K562 (cell line): Measurements from ENCODE around the gene PDE6D. TPM values are rescaled to one million over a fixed set of nuclear protein-coding genes. Genes with fewer than 3 reads are reported as not detected.

Experiments used
- ARID1B ChIP-seq: fragments of 450-650 bp; IDR thresholded peaks from 2 replicates; pipeline ENCODE4 v1.6.1; 2016; ENCODE audit warnings: antibody characterized with exemption, mild to moderate bottlenecking, inconsistent platforms
- BHLHE40 ChIP-seq: IDR thresholded peaks from 2 replicates; pipeline ENCODE4 v1.6.1; 2011; ENCODE audit warnings: low read length, improper control_type of control experiment
- BRD9 ChIP-seq: fragments of 450-650 bp; IDR thresholded peaks from 2 replicates; pipeline ENCODE4 v1.6.1; 2018; ENCODE audit warnings: low read depth; ENCODE audit not compliant: partially characterized antibody
- CEBPB ChIP-seq: fragments of 450-650 bp; IDR thresholded peaks from 2 replicates; pipeline ENCODE4 v1.6.1; 2016; ENCODE audit warnings: missing genetic modification characterization, missing compliant biosample characterization
- ESRRB ChIP-seq: fragments of 250-450 bp; sonication (Bioruptor Pico); IDR thresholded peaks from 2 replicates; pipeline ENCODE4 v1.5.0; 2020; ENCODE audit warnings: mild to moderate bottlenecking, moderate library complexity, borderline replicate concordance
- FUS ChIP-seq: fragments of 200-400 bp; formaldehyde crosslinking; optimal IDR thresholded peaks from 2 replicates; pipeline ENCODE3; 2017; ENCODE audit warnings: low read depth, low read length
- JUN ChIP-seq, 2 experiments: sonication (generic) in 1 of 2; formaldehyde crosslinking in 1 of 2; IDR thresholded peaks; 2 replicates each; pipeline versions ENCODE4 v1.6.1 to v1.8.0; 2012 to 2022; ENCODE audit warnings: borderline replicate concordance in 2 of 2, mild to moderate bottlenecking in 2 of 2, improper control_type of control experiment in 1 of 2, low read depth in 1 of 2, low read length in 1 of 2, missing genetic modification reagents in 1 of 2
- KDM1A ChIP-seq, 2 experiments: fragments of 450-650 bp; IDR thresholded peaks; 2 replicates each; pipeline ENCODE4 v1.6.1; 2016; ENCODE audit warnings: mild to moderate bottlenecking in 2 of 2
- NCOR1 ChIP-seq: fragments of 450-650 bp; IDR thresholded peaks from 2 replicates; pipeline ENCODE4 v1.6.1; 2016; ENCODE audit warnings: mild to moderate bottlenecking, moderate library complexity
- PTRF ChIP-seq: fragments of 450-650 bp; IDR thresholded peaks from 2 replicates; pipeline ENCODE4 v1.6.1; 2016; ENCODE audit warnings: mild to moderate bottlenecking, missing genetic modification characterization, missing compliant biosample characterization
- SRF ChIP-seq, 2 experiments: fragments of 250-450, 450-650 bp in 1 of 2; sonication (Bioruptor Pico) in 1 of 2; sonication (generic) in 1 of 2; formaldehyde crosslinking; IDR thresholded peaks; 2 replicates each; pipeline versions ENCODE4 v1.5.0 to v1.5.1; 2020 to 2022; ENCODE audit warnings: mild to moderate bottlenecking in 1 of 2, missing genetic modification reagents in 1 of 2
- TGIF2 ChIP-seq: sonication (generic); formaldehyde crosslinking; IDR thresholded peaks from 2 replicates; pipeline ENCODE4 v1.8.1; 2022; ENCODE audit warnings: mild to moderate bottlenecking, missing genetic modification reagents, moderate library complexity
- ZBTB8A ChIP-seq: fragments of 450-650 bp; IDR thresholded peaks from 2 replicates; pipeline ENCODE4 v1.6.1; 2018; ENCODE audit warnings: mild to moderate bottlenecking, moderate library complexity; ENCODE audit not compliant: partially characterized antibody
- ZNF316 ChIP-seq: fragments of 450-650 bp; IDR thresholded peaks from 2 replicates; pipeline ENCODE4 v1.6.1; 2016
- ZNF695 ChIP-seq: fragments of 450-650 bp; formaldehyde crosslinking; IDR thresholded peaks from 2 replicates; pipeline ENCODE4 v1.4.0; 2020; ENCODE audit warnings: mild to moderate bottlenecking, moderate library complexity
- polyA plus RNA-seq, 8 experiments: library from polyadenylated mRNA; depleted of rRNA in 4 of 8; stranded (reverse) in 5 of 8; unstranded in 3 of 8; fragments of >200 nt; fragmentation: Nextera tagmentation in 2 of 8; fragmentation: Illumina TruSeq in 1 of 8; extraction: Ambion mirVana in 2 of 8; extraction: Trizol in 1 of 8; gene quantifications; 2 replicates each; pipeline versions ENCODE4 v1.2.1 to v1.2.3, GENCODE V29; 2011 to 2014; ENCODE audit warnings: inconsistent platforms in 1 of 8, missing spikeins in 1 of 8
- total RNA-seq, 7 experiments: library from RNA; depleted of rRNA in 6 of 7; stranded (reverse); fragments of >200 nt in 6 of 7; fragmentation: Illumina TruSeq in 2 of 7; extraction: Trizol in 2 of 7; gene quantifications; 2 replicates each; pipeline versions ENCODE4 v1.2.1 to v1.2.3, GENCODE V29; 2011 to 2021; ENCODE audit warnings: low replicate concordance in 1 of 7
- TF ChIP-seq, protein P1 (sequence below): fragments of 250-450 bp; sonication (Bioruptor Pico); IDR thresholded peaks from 2 replicates; pipeline ENCODE4 v1.8.0; 2021; ENCODE audit warnings: moderate library complexity, mild to moderate bottlenecking, inconsistent platforms
- TF ChIP-seq, protein P2 (sequence below), 3 experiments: fragments of 200-800 bp in 1 of 3; fragments of 250-450 bp in 1 of 3; fragments of 450-650 bp in 1 of 3; sonication (Bioruptor Pico) in 1 of 3; sonication (Bioruptor generic) in 1 of 3; formaldehyde crosslinking in 1 of 3; IDR thresholded peaks; 2 replicates each; pipeline versions ENCODE4 v1.6.1 to v1.8.0; 2016 to 2022; ENCODE audit warnings: mild to moderate bottlenecking in 2 of 3, missing genetic modification characterization in 2 of 3, missing compliant biosample characterization in 1 of 3, moderate library complexity in 1 of 3
- TF ChIP-seq, protein P3 (sequence below): fragments of 450-650 bp; IDR thresholded peaks from 2 replicates; pipeline ENCODE4 v1.6.1; 2016
- TF ChIP-seq, protein P4 (sequence below): sonication (generic); formaldehyde crosslinking; IDR thresholded peaks from 2 replicates; pipeline ENCODE4 v1.8.0; 2022; ENCODE audit warnings: mild to moderate bottlenecking, missing genetic modification reagents

PDE6D gene
- total and polyA plus RNA-seq, 9 of the 15 experiments (the other 6 are each of a cell fraction or from before 2014, with no cell fraction given) = 0.65 to 11.6 (median 7.0) TPM

DNA sequence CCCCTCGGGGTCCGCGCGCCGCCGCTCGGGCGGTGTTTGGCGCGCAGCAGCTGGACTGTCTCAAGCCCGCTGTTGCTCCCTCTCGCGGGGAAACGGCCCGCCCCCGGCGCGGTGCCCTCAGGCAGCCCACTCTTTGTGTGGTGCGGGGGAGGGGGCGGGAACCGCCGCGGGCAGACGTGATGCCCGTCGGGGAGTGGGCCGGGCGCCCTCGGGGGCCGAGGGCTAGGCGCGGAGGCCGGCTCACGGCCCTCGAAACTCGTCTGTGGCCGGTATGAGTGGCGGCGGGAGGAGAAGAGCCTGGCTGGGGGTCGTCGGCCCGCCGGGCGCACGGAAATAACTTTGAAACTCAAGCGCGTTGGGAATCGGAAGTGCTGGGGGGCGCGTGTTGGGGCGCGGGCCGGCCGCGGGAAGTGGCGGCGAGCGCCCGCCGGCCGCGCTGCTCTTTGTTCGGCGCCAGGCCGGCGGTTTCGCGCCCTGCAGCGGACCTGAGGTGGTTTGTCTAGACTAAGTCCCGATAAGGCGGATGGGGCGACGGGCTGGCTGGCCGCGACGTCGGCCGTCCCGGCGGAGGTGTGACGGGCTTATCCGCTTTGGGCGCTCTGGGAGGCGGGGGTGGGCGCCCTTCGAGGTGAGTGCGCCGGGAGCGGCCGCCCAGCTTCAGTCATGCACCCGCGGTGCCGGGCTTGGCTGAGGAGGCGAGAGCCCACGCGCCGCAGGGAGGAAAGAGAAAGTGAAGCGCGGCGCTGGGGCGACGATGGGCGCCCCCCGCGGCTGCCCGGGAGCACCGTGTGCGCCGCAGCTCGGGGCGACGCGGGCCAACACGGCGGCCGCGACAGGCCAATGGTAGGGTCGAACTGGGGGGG, 72.1 kb downstream of the PDE6D start (continued):
- TF ChIP-seq SRF (CRISPR knock-in tag; IDR thresholded peaks at IDR 0.05) (no peak), ARID1B (no peak), ZBTB8A (no peak), FUS (peak; percentile 89), PTRF (tag) (no peak), NCOR1 (peak; percentile 28; the same call in 1 of the 2 replicates), CEBPB (tag) (no peak), JUN (IDR thresholded peaks at IDR 0.05; ENCODE audit: borderline replicate concordance, low read depth, low read length) (no peak), JUN (CRISPR knock-in tag; IDR thresholded peaks at IDR 0.05; ENCODE audit: borderline replicate concordance) (0 out of 2 replicates have a peak, but pooled peaks have one; percentile 48), ESRRB (CRISPR knock-in tag) (no peak), KDM1A (IDR thresholded peaks at IDR 0.05) (peak in 1 of 2 experiments; percentile 15; a peak in 1 of 4 replicates), ZNF316 (no peak), BHLHE40 (no peak), TGIF2 (CRISPR knock-in tag) (0 out of 2 replicates have a peak, but pooled peaks have one; percentile 15), BRD9 (no peak), ZNF695 (CRISPR knock-in tag) (no peak)
- TF ChIP-seq, protein P1, sequence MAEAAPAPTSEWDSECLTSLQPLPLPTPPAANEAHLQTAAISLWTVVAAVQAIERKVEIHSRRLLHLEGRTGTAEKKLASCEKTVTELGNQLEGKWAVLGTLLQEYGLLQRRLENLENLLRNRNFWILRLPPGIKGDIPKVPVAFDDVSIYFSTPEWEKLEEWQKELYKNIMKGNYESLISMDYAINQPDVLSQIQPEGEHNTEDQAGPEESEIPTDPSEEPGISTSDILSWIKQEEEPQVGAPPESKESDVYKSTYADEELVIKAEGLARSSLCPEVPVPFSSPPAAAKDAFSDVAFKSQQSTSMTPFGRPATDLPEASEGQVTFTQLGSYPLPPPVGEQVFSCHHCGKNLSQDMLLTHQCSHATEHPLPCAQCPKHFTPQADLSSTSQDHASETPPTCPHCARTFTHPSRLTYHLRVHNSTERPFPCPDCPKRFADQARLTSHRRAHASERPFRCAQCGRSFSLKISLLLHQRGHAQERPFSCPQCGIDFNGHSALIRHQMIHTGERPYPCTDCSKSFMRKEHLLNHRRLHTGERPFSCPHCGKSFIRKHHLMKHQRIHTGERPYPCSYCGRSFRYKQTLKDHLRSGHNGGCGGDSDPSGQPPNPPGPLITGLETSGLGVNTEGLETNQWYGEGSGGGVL = no peak
- TF ChIP-seq, protein P2, sequence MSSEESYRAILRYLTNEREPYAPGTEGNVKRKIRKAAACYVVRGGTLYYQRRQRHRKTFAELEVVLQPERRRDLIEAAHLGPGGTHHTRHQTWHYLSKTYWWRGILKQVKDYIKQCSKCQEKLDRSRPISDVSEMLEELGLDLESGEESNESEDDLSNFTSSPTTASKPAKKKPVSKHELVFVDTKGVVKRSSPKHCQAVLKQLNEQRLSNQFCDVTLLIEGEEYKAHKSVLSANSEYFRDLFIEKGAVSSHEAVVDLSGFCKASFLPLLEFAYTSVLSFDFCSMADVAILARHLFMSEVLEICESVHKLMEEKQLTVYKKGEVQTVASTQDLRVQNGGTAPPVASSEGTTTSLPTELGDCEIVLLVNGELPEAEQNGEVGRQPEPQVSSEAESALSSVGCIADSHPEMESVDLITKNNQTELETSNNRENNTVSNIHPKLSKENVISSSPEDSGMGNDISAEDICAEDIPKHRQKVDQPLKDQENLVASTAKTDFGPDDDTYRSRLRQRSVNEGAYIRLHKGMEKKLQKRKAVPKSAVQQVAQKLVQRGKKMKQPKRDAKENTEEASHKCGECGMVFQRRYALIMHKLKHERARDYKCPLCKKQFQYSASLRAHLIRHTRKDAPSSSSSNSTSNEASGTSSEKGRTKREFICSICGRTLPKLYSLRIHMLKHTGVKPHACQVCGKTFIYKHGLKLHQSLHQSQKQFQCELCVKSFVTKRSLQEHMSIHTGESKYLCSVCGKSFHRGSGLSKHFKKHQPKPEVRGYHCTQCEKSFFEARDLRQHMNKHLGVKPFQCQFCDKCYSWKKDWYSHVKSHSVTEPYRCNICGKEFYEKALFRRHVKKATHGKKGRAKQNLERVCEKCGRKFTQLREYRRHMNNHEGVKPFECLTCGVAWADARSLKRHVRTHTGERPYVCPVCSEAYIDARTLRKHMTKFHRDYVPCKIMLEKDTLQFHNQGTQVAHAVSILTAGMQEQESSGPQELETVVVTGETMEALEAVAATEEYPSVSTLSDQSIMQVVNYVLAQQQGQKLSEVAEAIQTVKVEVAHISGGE (CRISPR knock-in tag; IDR thresholded peaks at IDR 0.05) = no peak
- TF ChIP-seq, protein P3, sequence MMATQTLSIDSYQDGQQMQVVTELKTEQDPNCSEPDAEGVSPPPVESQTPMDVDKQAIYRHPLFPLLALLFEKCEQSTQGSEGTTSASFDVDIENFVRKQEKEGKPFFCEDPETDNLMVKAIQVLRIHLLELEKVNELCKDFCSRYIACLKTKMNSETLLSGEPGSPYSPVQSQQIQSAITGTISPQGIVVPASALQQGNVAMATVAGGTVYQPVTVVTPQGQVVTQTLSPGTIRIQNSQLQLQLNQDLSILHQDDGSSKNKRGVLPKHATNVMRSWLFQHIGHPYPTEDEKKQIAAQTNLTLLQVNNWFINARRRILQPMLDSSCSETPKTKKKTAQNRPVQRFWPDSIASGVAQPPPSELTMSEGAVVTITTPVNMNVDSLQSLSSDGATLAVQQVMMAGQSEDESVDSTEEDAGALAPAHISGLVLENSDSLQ = no peak
- TF ChIP-seq, protein P4, sequence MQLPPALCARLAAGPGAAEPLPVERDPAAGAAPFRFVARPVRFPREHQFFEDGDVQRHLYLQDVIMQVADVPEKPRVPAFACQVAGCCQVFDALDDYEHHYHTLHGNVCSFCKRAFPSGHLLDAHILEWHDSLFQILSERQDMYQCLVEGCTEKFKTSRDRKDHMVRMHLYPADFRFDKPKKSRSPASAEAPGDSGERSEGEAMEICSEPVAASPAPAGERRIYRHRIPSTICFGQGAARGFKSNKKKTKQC (CRISPR knock-in tag) = peak; percentile 79; the same call in 1 of the 2 replicates
